COR-L47 (cell line): ENCODE data around the gene NDUFAF2.
"Not testable (repeated sequence)": the region's sequence is repeated elsewhere in the genome, so short reads cannot be mapped to it uniquely, and the experiment has no call there.

Experiments
- DNase-seq: peaks from one replicate; lab custom pipeline; 2025; lab: John Stamatoyannopoulos, UW

NDUFAF2 gene

GRCh38 chr5:61050292-61050691, 105.3 kb downstream of the NDUFAF2 start:
- DNase-seq, result no peak

GRCh38 chr5:61051267-61051666, 106.3 kb downstream of the NDUFAF2 start:
- DNase-seq, result no peak

GRCh38 chr5:61052882-61053281, 107.9 kb downstream of the NDUFAF2 start:
- DNase-seq, result no peak

- DNase-seq, result no peak
These were observed 108.9 kb downstream of the NDUFAF2 start for GRCh38 chr5:61053937-61054336.

GRCh38 chr5:61055434-61056006, 110.5 kb downstream of the NDUFAF2 start:
- DNase-seq, result peak; percentile 31

- no peak for DNase-seq
These were observed 114.5 kb downstream of the NDUFAF2 start for GRCh38 chr5:61059499-61059898.

- DNase-seq, result no peak
These were observed 124.1 kb downstream of the NDUFAF2 start for GRCh38 chr5:61069150-61069549.

GRCh38 chr5:61071526-61071925, 126.5 kb downstream of the NDUFAF2 start:
- no peak for DNase-seq

- DNase-seq, result no peak
These were observed 131.6 kb downstream of the NDUFAF2 start for GRCh38 chr5:61076626-61077025.

- no peak for DNase-seq
These were observed 136.7 kb downstream of the NDUFAF2 start for GRCh38 chr5:61081741-61082140.

- no peak for DNase-seq
These were observed 137.7 kb downstream of the NDUFAF2 start for GRCh38 chr5:61082516-61083280.

- no peak for DNase-seq
These were observed 139.7 kb downstream of the NDUFAF2 start for GRCh38 chr5:61084658-61085057.

GRCh38 chr5:61085885-61086284, 140.9 kb downstream of the NDUFAF2 start:
- no peak for DNase-seq

GRCh38 chr5:61087921-61088320, 142.9 kb downstream of the NDUFAF2 start:
- DNase-seq, result no peak

- DNase-seq, result no peak
These were observed 144.3 kb downstream of the NDUFAF2 start for GRCh38 chr5:61089351-61089750.

- not testable (repeated sequence) for DNase-seq
These were observed 148.2 kb downstream of the NDUFAF2 start for GRCh38 chr5:61093046-61093771.

- no peak for DNase-seq
These were observed 152.5 kb downstream of the NDUFAF2 start for GRCh38 chr5:61097465-61097864.

GRCh38 chr5:61098251-61098995, 153.4 kb downstream of the NDUFAF2 start:
- no peak for DNase-seq

GRCh38 chr5:61100437-61100836, 155.4 kb downstream of the NDUFAF2 start:
- no peak for DNase-seq

- DNase-seq, result no peak
These were observed 169.4 kb downstream of the NDUFAF2 start for GRCh38 chr5:61114441-61114840.

- DNase-seq, result no peak
These were observed 171.0 kb downstream of the NDUFAF2 start for GRCh38 chr5:61115968-61116367.

GRCh38 chr5:61119066-61119465, 174.1 kb downstream of the NDUFAF2 start:
- DNase-seq, result no peak
